ENCODE results near the gene BSN. TPM values are rescaled to one million over a fixed set of nuclear protein-coding genes. Genes with fewer than 3 reads are reported as not detected.

Gene BSN
- total RNA-seq, 4 donors from 2014 or later = 0.11 to 0.19 (median 0.16) TPM

GRCh38 chr3:49630784-49631183 is 76.5 kb downstream of the BSN start:
- Histone ChIP-seq H3K36me3 (no peaks in the 10 kb centered on the region), H3K27me3 (no peaks in the 10 kb centered on the region), H3K27ac (no peak overlapping the region), H3K9me3 (peaks cover 0 to 6% (median 0%) of the 10 kb centered on the region in 3 donors), H3K4me3 (no peak overlapping the region), H3K4me1 (no peaks in the 10 kb centered on the region)
- 40% methylated on average over 1 of the region's 1 CpG; no CpG with 5 or more reads in 1 of the 2 donors for WGBS, 2 donors
- no peak for DNase-seq
- intact Hi-C loops (cut with DNase I) = no loop called here
- TF ChIP-seq, protein P1, sequence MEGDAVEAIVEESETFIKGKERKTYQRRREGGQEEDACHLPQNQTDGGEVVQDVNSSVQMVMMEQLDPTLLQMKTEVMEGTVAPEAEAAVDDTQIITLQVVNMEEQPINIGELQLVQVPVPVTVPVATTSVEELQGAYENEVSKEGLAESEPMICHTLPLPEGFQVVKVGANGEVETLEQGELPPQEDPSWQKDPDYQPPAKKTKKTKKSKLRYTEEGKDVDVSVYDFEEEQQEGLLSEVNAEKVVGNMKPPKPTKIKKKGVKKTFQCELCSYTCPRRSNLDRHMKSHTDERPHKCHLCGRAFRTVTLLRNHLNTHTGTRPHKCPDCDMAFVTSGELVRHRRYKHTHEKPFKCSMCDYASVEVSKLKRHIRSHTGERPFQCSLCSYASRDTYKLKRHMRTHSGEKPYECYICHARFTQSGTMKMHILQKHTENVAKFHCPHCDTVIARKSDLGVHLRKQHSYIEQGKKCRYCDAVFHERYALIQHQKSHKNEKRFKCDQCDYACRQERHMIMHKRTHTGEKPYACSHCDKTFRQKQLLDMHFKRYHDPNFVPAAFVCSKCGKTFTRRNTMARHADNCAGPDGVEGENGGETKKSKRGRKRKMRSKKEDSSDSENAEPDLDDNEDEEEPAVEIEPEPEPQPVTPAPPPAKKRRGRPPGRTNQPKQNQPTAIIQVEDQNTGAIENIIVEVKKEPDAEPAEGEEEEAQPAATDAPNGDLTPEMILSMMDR (IDR thresholded peaks at IDR 0.05) = no peak
- no peak for TF ChIP-seq POLR2A (IDR thresholded peaks at IDR 0.05)

- intact Hi-C loops (cut with DNase I) = no loop called here
- WGBS, 2 donors = 68 to 73% methylated on average over 3 of the region's 3 CpGs
These were observed 80.5 kb downstream of the BSN start for GRCh38 chr3:49634736-49635135.

GRCh38 chr3:49636883-49637609 is 82.8 kb downstream of the BSN start:
- H3K27me3 ChIP-seq = no peaks in the 10 kb centered on the region
- H3K4me1 ChIP-seq = peaks cover 0 to 8% (median 0%) of the 10 kb centered on the region in 3 donors
- no peaks in the 10 kb centered on the region for H3K36me3 ChIP-seq
- H3K27ac ChIP-seq = no peak overlapping the region
- no peaks in the 10 kb centered on the region for H3K9me3 ChIP-seq
- no peak for DNase-seq
- intact Hi-C loops (cut with DNase I) = no loop called here
- WGBS, 2 donors = 18 to 22% methylated on average over 3 to 5 of the region's 7 CpGs
- no peak overlapping the region for H3K4me3 ChIP-seq
- TF ChIP-seq, protein P1 (IDR thresholded peaks at IDR 0.05) = no peak
- no peak for TF ChIP-seq POLR2A (IDR thresholded peaks at IDR 0.05)

More at GRCh38 chr3:49634736-49635135, 80.5 kb downstream of the BSN start:
- Histone ChIP-seq H3K36me3 (no peaks in the 10 kb centered on the region), H3K4me3 (no peak overlapping the region), H3K9me3 (peaks cover 0 to 6% (median 0%) of the 10 kb centered on the region in 3 donors), H3K4me1 (peaks cover 0 to 8% (median 0%) of the 10 kb centered on the region in 3 donors), H3K27me3 (no peaks in the 10 kb centered on the region), H3K27ac (no peak overlapping the region)
- TF ChIP-seq, protein P1 (IDR thresholded peaks at IDR 0.05) = no peak
- TF ChIP-seq POLR2A (IDR thresholded peaks at IDR 0.05) = no peak
- DNase-seq = no peak

GRCh38 chr3:49638445-49638844 is 84.2 kb downstream of the BSN start:
- DNase-seq = no peak

GRCh38 chr3:49639551-49639950 is 85.3 kb downstream of the BSN start:
- Histone ChIP-seq H3K4me1 (peaks cover 0 to 8% (median 0%) of the 10 kb centered on the region in 3 donors), H3K27me3 (no peaks in the 10 kb centered on the region), H3K9me3 (no peaks in the 10 kb centered on the region), H3K27ac (no peak overlapping the region), H3K36me3 (no peaks in the 10 kb centered on the region), H3K4me3 (no peak overlapping the region)
- intact Hi-C loops (cut with DNase I) = no loop called here
- 44 to 93% methylated on average over 1 to 2 of the region's 2 CpGs for WGBS, 2 donors
- no peak for DNase-seq
- TF ChIP-seq, protein P1 (IDR thresholded peaks at IDR 0.05) = no peak
- TF ChIP-seq POLR2A (IDR thresholded peaks at IDR 0.05) = no peak

More at GRCh38 chr3:49638445-49638844, 84.2 kb downstream of the BSN start:
- no peaks in the 10 kb centered on the region for H3K36me3 ChIP-seq
- intact Hi-C loops (cut with DNase I) = no loop called here
- no peaks in the 10 kb centered on the region for H3K9me3 ChIP-seq
- no peak for TF ChIP-seq POLR2A (IDR thresholded peaks at IDR 0.05)
- TF ChIP-seq, protein P1 (IDR thresholded peaks at IDR 0.05) = no peak
- no peak overlapping the region for H3K4me3 ChIP-seq
- peaks cover 0 to 8% (median 0%) of the 10 kb centered on the region in 3 donors for H3K4me1 ChIP-seq
- H3K27me3 ChIP-seq = no peaks in the 10 kb centered on the region
- 25 to 45% methylated on average over 4 of the region's 8 CpGs for whole genome bisulfite sequencing, 2 donors
- no peak overlapping the region for H3K27ac ChIP-seq
